Measurements from ENCODE around the gene SALL4. TPM values are rescaled to one million over a fixed set of nuclear protein-coding genes. Genes with fewer than 3 reads are reported as not detected.

Gene SALL4
- total RNA-seq, 1 experiment from 2014 or later, result 279 TPM

DNA sequence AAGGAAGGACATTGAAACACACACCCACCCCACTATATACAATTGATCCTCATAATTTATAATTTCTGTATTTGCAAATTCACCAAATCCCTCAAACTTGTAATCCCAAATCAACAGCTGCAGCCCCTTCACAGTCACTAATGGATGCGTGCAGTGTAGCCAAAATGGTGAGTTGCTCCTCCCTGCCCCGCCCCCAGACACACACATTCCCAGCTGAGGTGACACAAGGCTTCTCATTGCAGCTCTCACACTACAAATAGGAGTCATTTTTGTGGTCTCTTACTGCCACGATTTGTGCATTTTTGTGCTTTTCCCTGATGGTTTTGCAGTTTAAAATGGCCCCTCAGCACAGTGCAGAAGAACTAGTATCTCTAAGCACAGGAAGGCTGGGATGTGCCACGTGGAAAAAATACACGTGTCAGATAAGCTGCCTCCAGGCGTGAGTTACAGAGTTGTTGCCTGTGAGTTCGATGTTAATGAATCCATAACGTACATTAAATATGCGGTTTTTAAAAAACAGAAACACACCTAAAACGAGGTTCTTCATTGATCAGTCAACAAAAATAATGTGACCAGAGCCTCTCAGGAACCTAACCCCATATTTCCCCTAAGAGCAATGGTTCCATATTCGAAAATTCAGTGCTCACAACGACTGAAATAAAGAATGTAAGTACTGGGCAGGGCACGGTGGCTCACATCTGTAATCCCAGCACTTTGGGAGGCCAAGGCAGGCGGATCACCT is 42.4 kb downstream of the SALL4 start:
- H4K5ac ChIP-seq (ENCODE audit: insufficient read length, low read depth, low read length), result no peak overlapping the region
- H3K9ac ChIP-seq (ENCODE audit: extremely low read depth, insufficient read length, low read length), result no peak overlapping the region
- H4K20me1 ChIP-seq (ENCODE audit: control insufficient read depth, insufficient read depth, insufficient read length), result no peaks in the 10 kb centered on the region
- no peak overlapping the region for H2BK12ac ChIP-seq (ENCODE audit: insufficient read length, low read depth, low read length)
- no peak overlapping the region for H3K18ac ChIP-seq (ENCODE audit: insufficient read length, low read depth, low read length)
- H3K4me1 Mint-ChIP-seq, result peaks cover 12 to 13% of the 10 kb centered on the region in 2 experiments
- H3K27me3 Mint-ChIP-seq (ENCODE audit: low read depth), result no peaks in the 10 kb centered on the region; the same call in 1 of the 2 replicates
- no peak overlapping the region for H2BK5ac ChIP-seq (ENCODE audit: insufficient read length, low read length)
- H3K56ac ChIP-seq (ENCODE audit: insufficient read length, low read depth, low read length), result no peak overlapping the region
- no peak for DNase-seq
- WGBS (ENCODE audit: extremely low coverage, insufficient read length, low lambda C conversion rate), result no CpG with 5 or more reads among the region's 14 CpGs
- TF ChIP-seq, protein P1, sequence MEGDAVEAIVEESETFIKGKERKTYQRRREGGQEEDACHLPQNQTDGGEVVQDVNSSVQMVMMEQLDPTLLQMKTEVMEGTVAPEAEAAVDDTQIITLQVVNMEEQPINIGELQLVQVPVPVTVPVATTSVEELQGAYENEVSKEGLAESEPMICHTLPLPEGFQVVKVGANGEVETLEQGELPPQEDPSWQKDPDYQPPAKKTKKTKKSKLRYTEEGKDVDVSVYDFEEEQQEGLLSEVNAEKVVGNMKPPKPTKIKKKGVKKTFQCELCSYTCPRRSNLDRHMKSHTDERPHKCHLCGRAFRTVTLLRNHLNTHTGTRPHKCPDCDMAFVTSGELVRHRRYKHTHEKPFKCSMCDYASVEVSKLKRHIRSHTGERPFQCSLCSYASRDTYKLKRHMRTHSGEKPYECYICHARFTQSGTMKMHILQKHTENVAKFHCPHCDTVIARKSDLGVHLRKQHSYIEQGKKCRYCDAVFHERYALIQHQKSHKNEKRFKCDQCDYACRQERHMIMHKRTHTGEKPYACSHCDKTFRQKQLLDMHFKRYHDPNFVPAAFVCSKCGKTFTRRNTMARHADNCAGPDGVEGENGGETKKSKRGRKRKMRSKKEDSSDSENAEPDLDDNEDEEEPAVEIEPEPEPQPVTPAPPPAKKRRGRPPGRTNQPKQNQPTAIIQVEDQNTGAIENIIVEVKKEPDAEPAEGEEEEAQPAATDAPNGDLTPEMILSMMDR (conservative IDR thresholded peaks at IDR 0.05), result no peak
- H4K91ac ChIP-seq (ENCODE audit: insufficient read length, low read depth, low read length), result no peak overlapping the region
- no peaks in the 10 kb centered on the region for H3K23me2 ChIP-seq (ENCODE audit: insufficient read length, low read depth, low read length, poor library complexity, severe bottlenecking)
- no peak overlapping the region for H3K14ac ChIP-seq (ENCODE audit: insufficient read depth, low read length)
- no peaks in the 10 kb centered on the region for H3K9me3 ChIP-seq (ENCODE audit: control insufficient read depth, low read depth, low read length)
- H3K23ac ChIP-seq (ENCODE audit: insufficient read length, low read depth, low read length), result no peak overlapping the region
- no peaks in the 10 kb centered on the region for H3K79me2 ChIP-seq (ENCODE audit: insufficient read depth, low read length)
- H3K79me1 ChIP-seq (ENCODE audit: insufficient read depth, low read depth, low read length, poor library complexity, severe bottlenecking), result no peaks in the 10 kb centered on the region
- H3K36me3 Mint-ChIP-seq (ENCODE audit: insufficient read depth in 1 of 3, low read depth in 3 of 3), result peaks cover 2 to 17% (median 9%) of the 10 kb centered on the region in 3 experiments
- no peaks in the 10 kb centered on the region for H3K4me1 ChIP-seq (ENCODE audit: insufficient read depth, low read length)
- H3K4me3 Mint-ChIP-seq, result no peak overlapping the region; a peak in 1 of 5 replicates
- H3K9me3 Mint-ChIP-seq, result peaks cover 5% of the 10 kb centered on the region in 2 experiments; a peak in 4 of 5 replicates
- H2AFZ ChIP-seq (ENCODE audit: low read length), result no peak overlapping the region
- H4K8ac ChIP-seq (replicated peaks; ENCODE audit: insufficient read length, low read depth, low read length), result no peak overlapping the region
- no peak overlapping the region for H3K4me2 ChIP-seq (ENCODE audit: insufficient read depth, insufficient read length, low read length)
- no peak overlapping the region for H2AK5ac ChIP-seq (ENCODE audit: insufficient read length, low read length)
- no peak overlapping the region for H2BK15ac ChIP-seq (ENCODE audit: low read depth, low read length)
- H3K4ac ChIP-seq (ENCODE audit: low read depth, low read length), result no peak overlapping the region
- no peaks in the 10 kb centered on the region for H3K27me3 ChIP-seq (ENCODE audit: insufficient read depth, low read length)
- no peak overlapping the region for H3T11ph ChIP-seq (ENCODE audit: low read length)
- H2BK20ac ChIP-seq (ENCODE audit: low read depth, low read length, poor library complexity, severe bottlenecking), result no peak overlapping the region
- H3K27ac Mint-ChIP-seq, result 0 out of 7 replicates have a peak overlapping the region, but pooled peaks of 2 of the 3 experiments have one; percentile 4 to 27
- no peak overlapping the region for H3K27ac ChIP-seq (ENCODE audit: insufficient read length, low read depth, low read length)
- no peak overlapping the region for H2BK120ac ChIP-seq (ENCODE audit: low read depth, low read length, poor library complexity, severe bottlenecking)
